Fibroblast of villous mesenchyme (primary cell): ENCODE measurements around the gene OR10G3. TPM values are rescaled to one million over a fixed set of nuclear protein-coding genes. Genes with fewer than 3 reads are reported as not detected.
A peak's percentile ranks its signal among the peaks of the same experiment; 100 is the strongest.

Experiments used
- DNase-seq: peaks from one replicate; pipeline ENCODE4 v3.0.0-alpha.2; 2010; ENCODE audit warnings: low read depth
- H3K4me3 ChIP-seq: 2 replicates; pipeline ENCODE4 v1.5.1; 2011; ENCODE audit warnings: low read depth, mild to moderate bottlenecking, low read length
- CTCF ChIP-seq: IDR thresholded peaks from 2 replicates; pipeline ENCODE4 v1.5.1; 2012; ENCODE audit warnings: low read depth, mild to moderate bottlenecking, low read length; ENCODE audit not compliant: insufficient read depth
- total RNA-seq: library from RNA; depleted of rRNA; stranded (reverse); fragments of >200 nt; gene quantifications from 2 replicates; pipeline ENCODE4 v1.2.3, GENCODE V29; 2012

Gene OR10G3
- total RNA-seq, 1 donor: not detected

GRCh38 chr14:21543963-21544362, 35.9 kb downstream of the OR10G3 start:
- H3K4me3 ChIP-seq: no peak overlapping the region
- no peak for TF ChIP-seq CTCF
- no peak for DNase-seq

GRCh38 chr14:21543521-21543960, 36.3 kb downstream of the OR10G3 start:
- no peak overlapping the region for H3K4me3 ChIP-seq
- TF ChIP-seq CTCF: no peak
- no peak for DNase-seq

GRCh38 chr14:21541413-21542074, 38.3 kb downstream of the OR10G3 start:
- DNase-seq: no peak
- TF ChIP-seq CTCF: no peak

GRCh38 chr14:21539189-21539940, 40.5 kb downstream of the OR10G3 start:
- TF ChIP-seq CTCF: no peak
- no peak overlapping the region for H3K4me3 ChIP-seq
- DNase-seq: no peak

More at GRCh38 chr14:21541413-21542074, 38.3 kb downstream of the OR10G3 start:
- H3K4me3 ChIP-seq: no peak overlapping the region

- H3K4me3 ChIP-seq: peak overlapping the region; percentile 36
- TF ChIP-seq CTCF: no peak
- DNase-seq: no peak
Observed at GRCh38 chr14:21537090-21537424, 42.8 kb downstream of the OR10G3 start.

GRCh38 chr14:21536418-21537089, 43.3 kb downstream of the OR10G3 start:
- peak overlapping the region; percentile 36 for H3K4me3 ChIP-seq

More at GRCh38 chr14:21536418-21537089, 43.3 kb downstream of the OR10G3 start:
- DNase-seq: no peak
- TF ChIP-seq CTCF: no peak
